CD4-positive, alpha-beta T cell treated with Interleukin-10 for 1 hour (primary cell): Measurements from ENCODE around the gene ATP6V0A4.
"Not testable (repeated sequence)": the region's sequence is repeated elsewhere in the genome, so short reads cannot be mapped to it uniquely, and the experiment has no call there.

Experiments used
- DNase-seq: peaks from one replicate; pipeline ENCODE4 v3.0.0-alpha.2; 2020

ATP6V0A4 gene

DNA sequence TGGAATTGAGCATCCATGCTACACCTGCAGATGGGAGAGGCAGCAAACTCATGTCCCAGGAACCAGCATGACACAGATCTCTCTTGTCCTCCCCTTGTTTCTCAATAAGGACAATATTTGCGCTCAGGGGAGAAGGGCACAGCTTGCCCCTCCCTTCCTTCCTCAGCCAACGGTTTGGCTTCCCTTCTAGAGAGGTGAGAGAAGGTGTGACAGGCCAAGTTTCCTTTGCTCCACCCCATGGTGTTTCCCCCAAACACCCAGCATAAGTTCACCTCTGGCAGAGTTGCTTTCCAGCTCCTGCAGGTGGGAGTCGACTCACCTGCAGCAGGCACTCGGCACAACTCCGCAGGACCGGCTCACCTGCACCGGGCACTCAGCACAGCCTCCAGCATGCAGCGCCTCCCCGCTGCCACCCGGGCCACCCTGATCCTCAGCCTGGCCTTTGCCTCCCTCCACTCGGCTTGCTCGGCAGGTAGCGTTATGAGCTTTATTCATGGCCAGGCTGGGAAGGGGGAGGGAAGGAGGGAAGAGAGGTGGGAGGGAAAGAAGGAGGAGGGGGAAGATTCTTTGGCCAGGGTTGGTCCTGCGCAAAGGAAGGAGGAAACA lies at the start of gene ATP6V0A4, which contains the start of gene TMEM213:
ATP6V0A4 (minus strand) TSS at position 482 of the 606 bp plus-strand sequence. CDS start 26,949 bp downstream, outside the sequence.
TMEM213 (plus strand) TSS at position 280 of the 606 bp plus-strand sequence; CDS start at position 391, 111 bp downstream.
- DNase-seq: peak; percentile 1

DNA sequence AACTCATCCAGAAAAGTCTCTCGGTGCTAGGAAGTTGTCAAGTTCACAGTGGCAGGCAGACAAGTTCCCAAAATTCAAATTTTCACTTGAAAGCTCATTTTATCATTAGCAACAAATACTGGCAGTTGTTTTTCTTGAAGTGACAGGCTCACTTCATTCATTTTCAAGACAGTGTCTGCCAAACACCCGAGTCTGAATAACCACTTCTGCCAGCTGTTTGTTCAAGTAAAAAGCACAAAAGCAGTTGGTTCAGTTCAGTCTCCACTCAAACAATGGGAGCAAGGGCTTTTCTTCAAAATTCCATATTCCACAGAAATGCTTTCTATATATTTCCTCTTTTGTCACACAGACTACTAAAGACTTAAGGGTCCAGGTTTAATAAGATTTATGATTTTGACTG lies 47.7 kb upstream of the ATP6V0A4 start:
- DNase-seq: no peak

GRCh38 chr7:138843632-138844580 lies 45.9 kb upstream of the ATP6V0A4 start:
- no peak for DNase-seq

DNA sequence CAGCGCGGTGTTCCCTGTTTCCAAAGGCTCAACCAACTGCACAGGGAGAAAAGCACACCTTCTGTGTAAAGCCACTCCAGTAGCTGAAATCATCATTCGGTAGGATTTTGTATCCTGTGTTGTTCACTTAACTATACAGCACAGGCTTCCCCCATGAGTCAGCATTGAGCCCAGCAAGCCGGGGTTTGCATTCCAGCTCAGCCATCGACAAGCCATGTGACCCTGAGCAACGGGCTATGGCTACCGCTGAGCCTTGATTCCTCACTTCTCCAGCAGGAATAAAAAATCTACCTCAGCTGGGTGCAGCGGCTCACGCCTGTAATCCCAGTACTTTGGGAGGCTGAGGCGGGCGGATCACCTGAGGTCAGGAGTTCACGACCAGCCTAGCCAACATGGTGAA lies 44.1 kb upstream of the ATP6V0A4 start:
- no peak for DNase-seq

DNA sequence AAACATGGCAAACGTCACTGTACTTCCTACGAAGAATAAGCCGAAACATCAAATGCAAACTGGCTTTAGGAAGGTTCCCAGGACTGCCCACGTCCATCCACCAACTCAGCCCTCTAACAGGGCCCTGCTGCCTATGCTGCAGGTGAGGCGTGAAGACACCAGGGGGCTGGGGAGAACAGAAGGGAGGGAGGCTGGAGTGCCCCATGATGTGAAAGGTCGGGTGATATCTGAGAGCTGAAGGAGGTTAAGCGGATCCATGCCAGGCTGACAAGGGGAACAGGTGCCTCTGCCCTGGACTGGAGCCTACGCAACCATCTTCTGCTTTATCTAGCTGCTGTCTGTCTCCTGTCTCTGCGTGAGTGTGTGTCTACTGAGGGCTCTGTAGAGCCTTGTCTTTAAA lies 40.2 kb upstream of the ATP6V0A4 start:
- DNase-seq: no peak

DNA sequence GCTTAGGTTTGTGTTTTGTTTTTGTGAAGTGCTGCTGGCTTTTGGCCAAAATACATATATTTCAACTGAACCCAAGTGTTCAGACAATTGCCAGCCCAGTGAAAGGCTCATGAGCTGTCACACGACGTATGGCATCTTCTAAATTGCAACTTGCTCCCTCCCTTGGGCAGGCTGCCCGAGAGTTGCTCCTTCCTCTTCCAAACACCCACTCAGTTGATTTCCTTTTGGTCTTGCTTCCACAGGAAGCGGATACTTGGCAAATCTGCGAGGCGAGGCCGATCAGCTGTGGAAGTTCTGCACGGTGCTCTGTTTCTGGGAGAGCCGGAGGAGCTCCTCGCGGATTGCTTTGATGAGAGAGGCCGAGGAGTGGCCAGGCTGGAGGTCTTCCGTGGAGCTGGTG lies 39.6 kb upstream of the ATP6V0A4 start:
- DNase-seq: no peak

- no peak for DNase-seq
Observed at GRCh38 chr7:138835087-138835486, 37.1 kb upstream of the ATP6V0A4 start.

GRCh38 chr7:138834583-138834982 lies 36.6 kb upstream of the ATP6V0A4 start:
- DNase-seq: no peak

GRCh38 chr7:138833596-138833995 lies 35.6 kb upstream of the ATP6V0A4 start:
- no peak for DNase-seq

GRCh38 chr7:138832966-138833365 lies 35.0 kb upstream of the ATP6V0A4 start:
- DNase-seq: no peak

GRCh38 chr7:138829335-138829734 lies 31.3 kb upstream of the ATP6V0A4 start:
- DNase-seq: no peak

GRCh38 chr7:138828302-138828701 lies 30.3 kb upstream of the ATP6V0A4 start:
- no peak for DNase-seq

DNA sequence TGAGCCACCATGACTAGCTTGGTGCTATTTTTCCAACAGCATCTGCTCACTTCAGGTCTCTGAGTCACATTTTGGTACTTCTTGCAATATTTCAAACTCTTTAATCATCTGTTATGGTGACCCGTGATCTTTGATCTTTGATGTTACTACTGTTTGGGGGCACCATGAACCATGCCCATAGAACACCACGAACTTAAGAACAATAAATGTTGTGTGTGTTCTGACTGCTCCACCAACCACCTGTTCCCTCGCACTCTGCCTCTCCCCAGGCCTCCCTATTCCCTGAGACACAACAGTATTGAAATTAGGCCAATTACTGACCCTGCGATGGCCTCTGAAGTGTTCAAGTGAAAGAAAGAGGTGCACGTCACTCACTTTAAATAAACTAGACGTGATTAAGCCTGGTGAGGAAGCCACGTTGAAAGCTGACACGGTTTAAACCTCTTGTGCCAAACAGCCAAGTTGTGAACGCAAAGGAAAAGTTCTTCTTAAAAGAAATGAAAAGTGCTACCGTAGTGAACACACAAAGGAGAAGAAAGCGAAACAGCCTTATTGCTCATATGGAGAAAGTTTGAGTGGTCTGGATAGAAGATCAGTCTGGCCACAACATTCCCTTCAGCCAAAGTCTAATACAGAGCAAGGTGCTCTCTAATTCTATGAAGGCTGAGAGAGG lies 27.2 kb upstream of the ATP6V0A4 start:
- no peak for DNase-seq

DNA sequence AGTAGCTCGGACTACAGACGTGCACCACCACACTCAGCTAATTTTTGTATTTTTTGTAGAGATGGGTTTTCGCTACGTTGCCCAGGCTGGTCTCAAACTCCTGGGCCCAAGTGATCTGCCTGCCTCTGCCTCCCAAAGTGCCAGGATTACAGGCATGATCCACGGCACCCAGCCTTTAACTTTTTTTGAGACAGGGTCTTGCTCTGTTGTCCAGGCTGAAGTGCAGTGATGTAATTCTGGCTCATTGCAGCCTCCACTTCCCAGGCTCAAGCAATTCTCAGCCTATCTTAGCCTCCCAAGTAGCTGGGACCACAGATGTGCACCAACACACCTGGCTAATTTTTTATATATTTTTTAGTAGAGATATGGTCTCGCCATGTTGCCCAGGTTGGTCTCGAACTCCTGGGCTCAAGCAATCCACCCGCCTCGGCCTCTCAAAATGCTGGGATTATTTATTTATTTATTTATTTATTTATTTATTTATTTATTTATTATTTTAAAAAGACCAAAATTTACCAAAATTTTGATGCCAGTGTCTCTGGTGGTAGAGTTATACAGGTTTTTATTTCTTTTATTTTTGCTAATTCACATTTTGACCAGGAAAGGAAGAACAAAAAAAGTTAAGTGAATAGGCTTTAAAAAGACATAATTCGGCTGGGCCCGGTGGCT lies 25.0 kb upstream of the ATP6V0A4 start:
- no peak for DNase-seq

- DNase-seq: no peak
Observed at GRCh38 chr7:138821912-138822311, 23.9 kb upstream of the ATP6V0A4 start.

GRCh38 chr7:138819625-138820024 lies 21.6 kb upstream of the ATP6V0A4 start:
- no peak for DNase-seq

DNA sequence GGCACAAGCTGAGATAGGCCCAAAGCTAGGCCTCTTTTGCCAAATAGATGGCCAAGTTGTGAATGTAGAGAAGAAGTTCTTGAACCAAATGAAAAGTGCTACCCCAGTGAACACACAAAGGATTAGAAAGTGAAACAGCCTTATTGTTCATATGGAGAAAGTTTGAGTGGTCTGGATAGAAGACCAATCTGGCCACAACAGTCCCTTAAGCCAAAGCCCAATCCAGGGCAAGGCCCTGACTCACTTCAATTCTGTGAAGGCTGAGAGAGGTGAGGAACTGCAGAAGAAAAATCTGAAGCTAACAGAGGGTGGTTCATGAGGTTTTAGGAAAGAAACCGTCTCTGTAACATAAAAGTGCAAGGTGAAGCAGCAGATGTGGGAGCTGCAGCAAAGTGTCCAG lies 18.7 kb upstream of the ATP6V0A4 start:
- DNase-seq: no peak

- no peak for DNase-seq
Observed at GRCh38 chr7:138814816-138815332, 16.9 kb upstream of the ATP6V0A4 start.

DNA sequence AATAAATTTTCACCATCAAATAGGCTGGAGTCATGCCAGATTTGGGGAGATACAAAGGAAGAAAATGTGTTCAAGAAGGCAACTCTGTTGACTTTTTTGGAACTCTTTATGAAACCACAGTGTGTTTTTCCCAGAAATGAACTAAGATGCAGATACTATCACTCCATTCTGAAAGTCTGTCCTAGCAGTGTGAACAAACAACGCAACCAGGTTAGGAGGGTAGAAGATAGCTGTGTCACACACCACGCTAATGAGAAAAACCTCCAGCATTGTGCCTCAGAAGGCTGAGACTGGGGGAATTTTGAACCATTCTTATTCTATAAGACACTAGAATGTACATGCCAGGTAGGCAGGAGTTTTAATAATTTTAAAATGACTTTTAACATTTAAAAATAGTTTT lies 15.9 kb upstream of the ATP6V0A4 start:
- DNase-seq: no peak

GRCh38 chr7:138811327-138811726 lies 13.3 kb upstream of the ATP6V0A4 start:
- not testable (repeated sequence) for DNase-seq

DNA sequence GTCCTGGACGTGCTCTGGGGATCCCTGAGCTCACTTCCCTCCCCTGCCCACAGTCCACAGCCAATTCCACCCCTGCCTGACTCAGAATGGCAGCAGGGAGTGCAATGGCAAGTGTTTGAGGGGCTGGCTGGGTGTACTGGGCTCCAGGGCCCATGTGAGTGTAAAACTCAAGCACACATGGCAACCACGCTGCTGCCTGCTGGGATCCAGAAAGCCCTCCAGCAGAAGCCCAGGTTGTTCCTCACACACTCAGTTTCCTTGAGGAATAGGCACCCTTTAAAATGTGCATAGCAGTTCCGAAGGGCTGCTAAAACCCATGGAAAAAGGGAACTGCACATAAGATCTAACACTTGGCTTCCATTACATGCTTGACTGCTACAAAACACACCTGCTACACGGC lies 11.3 kb upstream of the ATP6V0A4 start:
- no peak for DNase-seq

DNA sequence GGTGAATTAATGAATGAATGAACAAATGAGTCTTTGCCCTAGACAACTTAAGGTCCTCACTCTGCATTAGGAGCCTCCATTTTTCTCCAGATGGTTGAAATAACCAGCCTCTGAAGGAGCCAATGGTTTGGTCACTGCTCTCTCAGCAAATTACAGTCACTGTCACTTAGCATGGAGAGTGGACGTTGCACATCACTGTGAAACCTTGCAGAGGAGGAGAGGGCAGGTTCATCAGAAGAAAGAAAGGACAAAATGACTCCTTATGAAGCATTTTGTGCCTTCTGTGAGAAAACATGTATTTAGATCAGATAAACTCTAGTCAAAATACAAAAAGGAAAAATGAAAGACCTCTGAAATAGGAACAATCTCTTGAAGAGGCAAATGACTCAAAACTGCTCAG lies 6.6 kb upstream of the ATP6V0A4 start:
- DNase-seq: no peak

- DNase-seq: no peak
Observed at GRCh38 chr7:138802706-138803105, 4.7 kb upstream of the ATP6V0A4 start.
